ENCODE results near the gene RABGAP1. TPM values are rescaled to one million over a fixed set of nuclear protein-coding genes. Genes with fewer than 3 reads are reported as not detected.

RABGAP1 gene
- polyA plus RNA-seq, 6 donors from 2014 or later, result 27.6 to 37.9 (median 34.2) TPM

- DNase-seq (no peak), ATAC-seq (ENCODE audit: low read depth in 2 of 2) (peak; percentile 59 to 67)
- Mint-ChIP-seq H3K9me3 (no peaks in the 10 kb centered on the region), H3K4me3 (peak overlapping the region in 3 of 8 donors; percentile 5 to 48 (median 26)), H3K4me1 (peaks cover 27 to 43% (median 29%) of the 10 kb centered on the region in 3 donors), H3K27ac (peak overlapping the region in 3 of 6 donors; percentile 8 to 73 (median 10)), H3K36me3 (peaks cover 10 to 17% of the 10 kb centered on the region in 2 donors), H3K27me3 (no peaks in the 10 kb centered on the region)
Measured at GRCh38 chr9:123033864-123034601, 93.2 kb downstream of the RABGAP1 start.

- DNase-seq, result no peak
- Mint-ChIP-seq H3K36me3 (peaks cover 9 to 17% of the 10 kb centered on the region in 2 donors), H3K4me3 (peak overlapping the region in 2 of 8 donors; percentile 7 to 34), H3K27ac (peak overlapping the region in 2 of 6 donors; percentile 3 to 72), H3K27me3 (no peaks in the 10 kb centered on the region), H3K4me1 (peaks cover 27 to 43% (median 29%) of the 10 kb centered on the region in 3 donors), H3K9me3 (no peaks in the 10 kb centered on the region)
- ATAC-seq (ENCODE audit: low read depth in 2 of 2), result peak; percentile 55 to 71
Measured at GRCh38 chr9:123034881-123035510, 94.2 kb downstream of the RABGAP1 start.

GRCh38 chr9:123035791-123036190 is 95.0 kb downstream of the RABGAP1 start:
- DNase-seq (no peak), ATAC-seq (ENCODE audit: low read depth in 2 of 2) (no peak)
- peaks cover 27 to 43% (median 29%) of the 10 kb centered on the region in 3 donors for H3K4me1 Mint-ChIP-seq
- no peaks in the 10 kb centered on the region for H3K9me3 Mint-ChIP-seq
- H3K36me3 Mint-ChIP-seq, result peaks cover 9 to 17% of the 10 kb centered on the region in 2 donors
- H3K4me3 Mint-ChIP-seq, result no peak overlapping the region
- H3K27me3 Mint-ChIP-seq, result no peaks in the 10 kb centered on the region
- no peak overlapping the region for H3K27ac Mint-ChIP-seq

GRCh38 chr9:123036893-123037545 is 96.2 kb downstream of the RABGAP1 start:
- DNase-seq (no peak), ATAC-seq (ENCODE audit: low read depth in 2 of 2) (no peak)
- Mint-ChIP-seq H3K27ac (no peak overlapping the region), H3K4me3 (no peak overlapping the region), H3K27me3 (no peaks in the 10 kb centered on the region), H3K4me1 (peaks cover 27 to 33% (median 29%) of the 10 kb centered on the region in 3 donors), H3K9me3 (peaks cover 0 to 2% (median 0%) of the 10 kb centered on the region in 7 donors), H3K36me3 (peaks cover 11 to 19% of the 10 kb centered on the region in 2 donors)

GRCh38 chr9:123039617-123040219 is 98.9 kb downstream of the RABGAP1 start:
- Mint-ChIP-seq H3K36me3 (peaks cover 25 to 35% of the 10 kb centered on the region in 2 donors), H3K9me3 (peaks cover 0 to 9% (median 6%) of the 10 kb centered on the region in 7 donors), H3K4me1 (peaks cover 8 to 11% (median 10%) of the 10 kb centered on the region in 3 donors), H3K27me3 (no peaks in the 10 kb centered on the region), H3K4me3 (no peak overlapping the region), H3K27ac (no peak overlapping the region)
- no peak for ATAC-seq (ENCODE audit: low read depth in 2 of 2)
- DNase-seq, result no peak

- ATAC-seq (ENCODE audit: low read depth in 2 of 2) (no peak), DNase-seq (no peak)
- Mint-ChIP-seq H3K9me3 (peaks cover 0 to 9% (median 6%) of the 10 kb centered on the region in 7 donors), H3K4me3 (no peak overlapping the region), H3K36me3 (peaks cover 20 to 28% of the 10 kb centered on the region in 2 donors), H3K27ac (no peak overlapping the region), H3K4me1 (peaks cover 3 to 6% (median 5%) of the 10 kb centered on the region in 3 donors), H3K27me3 (no peaks in the 10 kb centered on the region)
Measured at GRCh38 chr9:123040801-123041200, 100.0 kb downstream of the RABGAP1 start.

GRCh38 chr9:123041489-123041888 is 100.7 kb downstream of the RABGAP1 start:
- DNase-seq (no peak), ATAC-seq (ENCODE audit: low read depth in 2 of 2) (no peak)
- Mint-ChIP-seq H3K27me3 (no peaks in the 10 kb centered on the region), H3K4me1 (peaks cover 5 to 6% (median 5%) of the 10 kb centered on the region in 3 donors), H3K27ac (no peak overlapping the region), H3K9me3 (peaks cover 0 to 9% (median 6%) of the 10 kb centered on the region in 7 donors), H3K36me3 (peaks cover 20 to 28% of the 10 kb centered on the region in 2 donors), H3K4me3 (no peak overlapping the region)

GRCh38 chr9:123043081-123043939 is 102.5 kb downstream of the RABGAP1 start:
- DNase-seq (no peak), ATAC-seq (ENCODE audit: low read depth in 2 of 2) (no peak)
- Mint-ChIP-seq H3K4me3 (no peak overlapping the region), H3K36me3 (peaks cover 16 to 28% of the 10 kb centered on the region in 2 donors), H3K9me3 (peaks cover 0 to 9% (median 6%) of the 10 kb centered on the region in 7 donors), H3K27me3 (no peaks in the 10 kb centered on the region), H3K4me1 (peaks cover 0 to 2% (median 0%) of the 10 kb centered on the region in 3 donors), H3K27ac (peak overlapping the region in 1 of 6 donors; percentile 49)

- H3K36me3 Mint-ChIP-seq, result peaks cover 16 to 28% of the 10 kb centered on the region in 2 donors
- H3K9me3 Mint-ChIP-seq, result peaks cover 0 to 9% (median 6%) of the 10 kb centered on the region in 7 donors
- no peak for DNase-seq
- H3K27ac Mint-ChIP-seq, result peak overlapping the region in 2 of 6 donors; percentile 26 to 33
- no peaks in the 10 kb centered on the region for H3K27me3 Mint-ChIP-seq
- no peak for ATAC-seq (ENCODE audit: low read depth in 2 of 2)
- H3K4me3 Mint-ChIP-seq, result no peak overlapping the region
- H3K4me1 Mint-ChIP-seq, result peaks cover 0 to 6% (median 0%) of the 10 kb centered on the region in 3 donors
Measured at GRCh38 chr9:123044586-123044985, 103.8 kb downstream of the RABGAP1 start.

GRCh38 chr9:123046406-123047195 is 105.8 kb downstream of the RABGAP1 start:
- Mint-ChIP-seq H3K27ac (peak overlapping the region in 3 of 6 donors; percentile 8 to 39 (median 12)), H3K36me3 (peaks cover 16 to 21% of the 10 kb centered on the region in 2 donors), H3K4me3 (no peak overlapping the region), H3K4me1 (peaks cover 0 to 6% (median 2%) of the 10 kb centered on the region in 3 donors), H3K27me3 (no peaks in the 10 kb centered on the region), H3K9me3 (peaks cover 0 to 9% (median 6%) of the 10 kb centered on the region in 7 donors)
- DNase-seq, result no peak
- no peak for ATAC-seq (ENCODE audit: low read depth in 2 of 2)

GRCh38 chr9:123048748-123049147 is 107.9 kb downstream of the RABGAP1 start:
- Mint-ChIP-seq H3K36me3 (no peaks in the 10 kb centered on the region), H3K4me1 (peaks cover 9 to 12% (median 9%) of the 10 kb centered on the region in 3 donors), H3K27me3 (no peaks in the 10 kb centered on the region), H3K4me3 (no peak overlapping the region), H3K27ac (peak overlapping the region in 1 of 6 donors; percentile 80), H3K9me3 (no peaks in the 10 kb centered on the region)
- DNase-seq, result no peak
- ATAC-seq (ENCODE audit: low read depth in 2 of 2), result no peak

Data from naive B cell (primary cell).